Suprapubic skin (tissue), 4 donors: ENCODE data around the gene ACO1.

Experiments used
- EP300 ChIP-seq: sonication (generic); formaldehyde crosslinking; IDR thresholded peaks from one replicate; pipeline ENCODE4 v1.6.1; 2017; ENCODE audit warnings: antibody characterized with exemption
- POLR2A ChIP-seq, 2 donors: fragments of 450-650 bp; IDR thresholded peaks; one replicate each; pipeline ENCODE4 v1.6.1; 2017; ENCODE audit warnings: antibody characterized with exemption in 2 of 2, mild to moderate bottlenecking in 2 of 2, moderate library complexity in 2 of 2
- POLR2AphosphoS5 ChIP-seq, 3 donors: sonication (generic); formaldehyde crosslinking; IDR thresholded peaks; one replicate each; pipeline ENCODE4 v1.6.1; 2017; ENCODE audit warnings: antibody characterized with exemption in 3 of 3
- TF ChIP-seq, protein P1 (sequence below), 2 donors: fragments of 200-600 bp in 1 of 2; fragments of 450-650 bp in 1 of 2; sonication (generic) in 1 of 2; IDR thresholded peaks; one replicate each; pipeline ENCODE4 v1.5.1; 2016 to 2019; ENCODE audit warnings: antibody characterized with exemption in 2 of 2, mild to moderate bottlenecking in 1 of 2, moderate library complexity in 1 of 2

DNA sequence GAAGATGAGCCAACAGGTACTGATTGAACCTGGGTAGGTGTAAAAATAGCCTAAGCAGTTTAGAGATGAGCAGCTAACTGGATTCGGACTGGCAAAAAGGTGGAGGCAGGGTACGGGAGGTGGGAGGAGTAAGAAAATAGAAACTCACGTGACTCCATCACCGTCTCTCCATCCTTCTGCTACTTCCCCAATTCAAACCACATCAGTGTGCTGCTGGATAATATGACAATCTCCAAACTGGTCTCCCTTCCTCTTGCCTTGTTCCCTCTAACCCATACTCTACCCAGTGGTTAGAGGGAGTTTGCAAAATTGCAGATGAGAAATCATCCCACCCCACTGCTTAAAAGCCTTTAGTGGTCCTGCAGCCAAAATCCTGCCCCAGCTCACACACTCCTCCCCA is 98.9 kb downstream of the ACO1 start:
- TF ChIP-seq, protein P1, sequence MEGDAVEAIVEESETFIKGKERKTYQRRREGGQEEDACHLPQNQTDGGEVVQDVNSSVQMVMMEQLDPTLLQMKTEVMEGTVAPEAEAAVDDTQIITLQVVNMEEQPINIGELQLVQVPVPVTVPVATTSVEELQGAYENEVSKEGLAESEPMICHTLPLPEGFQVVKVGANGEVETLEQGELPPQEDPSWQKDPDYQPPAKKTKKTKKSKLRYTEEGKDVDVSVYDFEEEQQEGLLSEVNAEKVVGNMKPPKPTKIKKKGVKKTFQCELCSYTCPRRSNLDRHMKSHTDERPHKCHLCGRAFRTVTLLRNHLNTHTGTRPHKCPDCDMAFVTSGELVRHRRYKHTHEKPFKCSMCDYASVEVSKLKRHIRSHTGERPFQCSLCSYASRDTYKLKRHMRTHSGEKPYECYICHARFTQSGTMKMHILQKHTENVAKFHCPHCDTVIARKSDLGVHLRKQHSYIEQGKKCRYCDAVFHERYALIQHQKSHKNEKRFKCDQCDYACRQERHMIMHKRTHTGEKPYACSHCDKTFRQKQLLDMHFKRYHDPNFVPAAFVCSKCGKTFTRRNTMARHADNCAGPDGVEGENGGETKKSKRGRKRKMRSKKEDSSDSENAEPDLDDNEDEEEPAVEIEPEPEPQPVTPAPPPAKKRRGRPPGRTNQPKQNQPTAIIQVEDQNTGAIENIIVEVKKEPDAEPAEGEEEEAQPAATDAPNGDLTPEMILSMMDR (IDR thresholded peaks at IDR 0.05), result no peak
- TF ChIP-seq POLR2A (IDR thresholded peaks at IDR 0.05) (no peak), POLR2AphosphoS5 (IDR thresholded peaks at IDR 0.05) (no peak), EP300 (no peak)
